Caki2 (cell line): Measurements from ENCODE around the gene LIPC. TPM values are rescaled to one million over a fixed set of nuclear protein-coding genes. Genes with fewer than 3 reads are reported as not detected.
A peak's percentile ranks its signal among the peaks of the same experiment; 100 is the strongest.

Experiments used
- DNase-seq: peaks from one replicate; pipeline ENCODE4 v3.0.0-alpha.2; 2015; ENCODE audit warnings: low read depth
- in situ Hi-C: cut with HindIII; loops from 2 replicates; pipeline ENCODE4 v1.10.0; 2016; ENCODE audit warnings: low sequenced_read_pairs, low pct_unique_long_range_greater_than_20kb, mixed read lengths
- total RNA-seq: library from RNA; depleted of rRNA; stranded (reverse); fragments of >200 nt; shearing (Covaris generic); gene quantifications from 2 replicates; pipeline ENCODE4 v1.2.3, GENCODE V29; 2014; ENCODE audit warnings: low replicate concordance

LIPC gene
- total RNA-seq, 1 experiment from 2014 or later = 4.0 TPM

- no peak for DNase-seq
- in situ Hi-C loops = no loop called here
These were observed 102.8 kb downstream of the LIPC start for GRCh38 chr15:58534556-58534955.

GRCh38 chr15:58535337-58535736 is 103.5 kb downstream of the LIPC start:
- in situ Hi-C loops = no loop called here
- no peak for DNase-seq

GRCh38 chr15:58535894-58536293 is 104.1 kb downstream of the LIPC start:
- in situ Hi-C loops = no loop called here
- DNase-seq = no peak

GRCh38 chr15:58536414-58536813 is 104.6 kb downstream of the LIPC start:
- DNase-seq = no peak
- in situ Hi-C loops = no loop called here

- in situ Hi-C loops = no loop called here
- DNase-seq = no peak
These were observed 105.2 kb downstream of the LIPC start for GRCh38 chr15:58537033-58537432.

GRCh38 chr15:58538225-58538727 is 106.5 kb downstream of the LIPC start:
- DNase-seq = no peak
- in situ Hi-C loops = no loop called here

GRCh38 chr15:58538901-58539300 is 107.1 kb downstream of the LIPC start:
- in situ Hi-C loops = no loop called here
- DNase-seq = no peak

GRCh38 chr15:58539548-58539947 is 107.8 kb downstream of the LIPC start:
- no peak for DNase-seq
- in situ Hi-C loops = no loop called here

- in situ Hi-C loops = no loop called here
- DNase-seq = no peak
These were observed 109.8 kb downstream of the LIPC start for GRCh38 chr15:58541410-58542087.

- DNase-seq = no peak
- in situ Hi-C loops = no loop called here
These were observed 112.0 kb downstream of the LIPC start for GRCh38 chr15:58543664-58544335.

GRCh38 chr15:58544756-58545155 is 113.0 kb downstream of the LIPC start:
- in situ Hi-C loops = no loop called here
- no peak for DNase-seq

GRCh38 chr15:58545307-58546065 is 113.7 kb downstream of the LIPC start:
- in situ Hi-C loops = no loop called here
- no peak for DNase-seq

GRCh38 chr15:58546066-58546591 is 114.3 kb downstream of the LIPC start:
- in situ Hi-C loops = no loop called here
- DNase-seq = no peak

- DNase-seq = peak; percentile 87
- in situ Hi-C loops = no loop called here
These were observed 115.1 kb downstream of the LIPC start for GRCh38 chr15:58546635-58547627.

- DNase-seq = no peak
- in situ Hi-C loops = no loop called here
These were observed 116.0 kb downstream of the LIPC start for GRCh38 chr15:58547628-58548307.

GRCh38 chr15:58548308-58549012 is 116.7 kb downstream of the LIPC start:
- DNase-seq = no peak
- in situ Hi-C loops = no loop called here
